ENCODE measurements around the gene CACNB3.

DNA sequence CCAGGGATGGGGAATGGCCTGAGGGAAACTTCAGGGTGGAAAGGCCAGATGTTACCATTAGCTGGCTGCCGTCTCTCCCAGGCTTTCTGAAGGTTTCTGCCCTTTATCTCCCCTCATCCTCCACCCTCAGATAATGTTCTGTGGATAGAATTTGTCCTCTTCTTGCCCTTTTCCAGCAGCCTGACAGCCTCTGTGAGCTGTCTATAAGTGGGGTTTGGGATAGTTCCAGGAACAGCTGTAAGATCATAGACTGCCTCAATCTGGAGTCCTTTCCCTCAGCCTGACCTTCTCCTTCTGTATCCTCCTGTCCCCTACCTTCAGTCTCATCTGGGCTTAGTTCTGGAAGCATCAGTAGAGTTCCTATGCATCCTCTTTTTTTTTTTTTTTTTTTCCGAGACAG lies 50.2 kb downstream of the CACNB3 start:
- TF ChIP-seq CHD1 (IDR thresholded peaks at IDR 0.05; ENCODE audit: low read length) (no peak), TCF7 (IDR thresholded peaks at IDR 0.05; ENCODE audit: borderline replicate concordance) (no peak), EZH2 (IDR thresholded peaks at IDR 0.05; ENCODE audit: borderline replicate concordance, low read depth, low read length) (no peak), TBP (optimal IDR thresholded peaks at IDR 0.05; ENCODE audit: low read depth, low read length) (no peak), SP2 (IDR thresholded peaks at IDR 0.05; ENCODE audit: extremely low read depth, low read depth, low read length, poor library complexity, severe bottlenecking) (no peak), TARDBP (IDR thresholded peaks at IDR 0.05) (no peak)
- TF ChIP-seq, protein P1, sequence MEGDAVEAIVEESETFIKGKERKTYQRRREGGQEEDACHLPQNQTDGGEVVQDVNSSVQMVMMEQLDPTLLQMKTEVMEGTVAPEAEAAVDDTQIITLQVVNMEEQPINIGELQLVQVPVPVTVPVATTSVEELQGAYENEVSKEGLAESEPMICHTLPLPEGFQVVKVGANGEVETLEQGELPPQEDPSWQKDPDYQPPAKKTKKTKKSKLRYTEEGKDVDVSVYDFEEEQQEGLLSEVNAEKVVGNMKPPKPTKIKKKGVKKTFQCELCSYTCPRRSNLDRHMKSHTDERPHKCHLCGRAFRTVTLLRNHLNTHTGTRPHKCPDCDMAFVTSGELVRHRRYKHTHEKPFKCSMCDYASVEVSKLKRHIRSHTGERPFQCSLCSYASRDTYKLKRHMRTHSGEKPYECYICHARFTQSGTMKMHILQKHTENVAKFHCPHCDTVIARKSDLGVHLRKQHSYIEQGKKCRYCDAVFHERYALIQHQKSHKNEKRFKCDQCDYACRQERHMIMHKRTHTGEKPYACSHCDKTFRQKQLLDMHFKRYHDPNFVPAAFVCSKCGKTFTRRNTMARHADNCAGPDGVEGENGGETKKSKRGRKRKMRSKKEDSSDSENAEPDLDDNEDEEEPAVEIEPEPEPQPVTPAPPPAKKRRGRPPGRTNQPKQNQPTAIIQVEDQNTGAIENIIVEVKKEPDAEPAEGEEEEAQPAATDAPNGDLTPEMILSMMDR (IDR thresholded peaks at IDR 0.05 in 2 of 3, conservative IDR thresholded peaks at IDR 0.05 in 1 of 3; ENCODE audit: insufficient read depth in 2 of 3, low read depth in 1 of 3, low read length in 3 of 3), result no peak
